Panc1 (cell line): ENCODE data around the gene SLC8A1. TPM values are rescaled to one million over a fixed set of nuclear protein-coding genes. Genes with fewer than 3 reads are reported as not detected.

Source experiments
- ATAC-seq: fragments of 200-7000 bp; cut with Tn5 transposase; 2 replicates; pipeline ENCODE4 v1.9.1; 2020; ENCODE audit warnings: mild to moderate bottlenecking, moderate library complexity
- BruUV-seq: library from RNA; stranded (reverse); fragments of 400-500 nt; replicated peaks from 2 replicates; lab custom pipeline; 2021; lab: Mats Ljungman, UMichigan
- CTCF ChIA-PET: fragments of 300-600 bp; sonication (Branson Sonifier 250); formaldehyde crosslinking; loops from one replicate; lab custom pipeline; 2022; ENCODE audit warnings: antibody characterized with exemption; lab: Charles Lee
- POLR2A ChIA-PET: fragments of 300-600 bp; sonication (Branson Sonifier 250); formaldehyde crosslinking; loops from one replicate; lab custom pipeline; 2022; ENCODE audit warnings: antibody characterized with exemption; lab: Charles Lee
- DNase-seq: peaks from one replicate; pipeline ENCODE4 v3.0.0-alpha.2; 2010; ENCODE audit warnings: low read depth, low spot score
- H3K27ac ChIP-seq: 2 replicates; pipeline ENCODE4 v1.5.1; 2011; ENCODE audit warnings: mild to moderate bottlenecking, low read length, inconsistent platforms
- H3K27me3 ChIP-seq: fragments of 200-500 bp; sonication (Bioruptor generic); 2 replicates; pipeline ENCODE4 v1.6.0; 2014; ENCODE audit warnings: low read length, inconsistent platforms; ENCODE audit not compliant: control insufficient read depth, insufficient read depth
- H3K36me3 ChIP-seq: fragments of 200-500 bp; sonication (Bioruptor generic); 2 replicates; pipeline ENCODE4 v1.5.1; 2014; ENCODE audit warnings: inconsistent platforms, mild to moderate bottlenecking, low read length, moderate library complexity; ENCODE audit not compliant: control insufficient read depth, insufficient read depth
- H3K4me1 ChIP-seq: 2 replicates; pipeline ENCODE4 v1.5.1; 2011; ENCODE audit warnings: inconsistent platforms, mild to moderate bottlenecking, low read length, moderate library complexity; ENCODE audit not compliant: control insufficient read depth, insufficient read depth
- H3K4me3 ChIP-seq, 2 experiments: 2 replicates each; pipeline ENCODE4 v1.5.1; 2011 to 2012; ENCODE audit warnings: low read depth in 2 of 2, low read length in 2 of 2, mild to moderate bottlenecking in 2 of 2, inconsistent platforms in 1 of 2, moderate library complexity in 1 of 2
- H3K9me3 ChIP-seq: fragments of 200-500 bp; sonication (Bioruptor generic); 2 replicates; pipeline ENCODE4 v1.5.1; 2014; ENCODE audit warnings: low read depth, mild to moderate bottlenecking, inconsistent platforms, low read length, moderate library complexity; ENCODE audit not compliant: control insufficient read depth, insufficient read depth
- POLR2AphosphoS5 ChIP-seq: IDR thresholded peaks from 2 replicates; pipeline ENCODE4 v1.6.1; 2012; ENCODE audit warnings: mild to moderate bottlenecking, low read depth, low read length, moderate library complexity
- SIN3A ChIP-seq: IDR thresholded peaks from 2 replicates; pipeline ENCODE4 v1.6.1; 2012; ENCODE audit warnings: low read depth, mild to moderate bottlenecking, low read length, moderate library complexity, borderline replicate concordance; ENCODE audit not compliant: insufficient read depth
- TCF7L2 ChIP-seq: IDR thresholded peaks from 2 replicates; pipeline ENCODE4 v1.6.1; 2011; ENCODE audit warnings: mild to moderate bottlenecking, low read depth, low read length, inconsistent platforms
- in situ Hi-C: cut with HindIII; loops from 2 replicates; pipeline ENCODE4 v1.10.0; 2016; ENCODE audit warnings: low sequenced_read_pairs, low pct_unique_long_range_greater_than_20kb
- intact Hi-C: fragments of 100-400 bp; cut with micrococcal nuclease; formaldehyde crosslinking; loops from one replicate; pipeline ENCODE4 v1.10.0; 2022; ENCODE audit not compliant: unreplicated experiment
- total RNA-seq: library from RNA; stranded (reverse); gene quantifications from one replicate; pipeline ENCODE4 v1.2.1, GENCODE V29; 2021; ENCODE audit not compliant: unreplicated experiment
- TF ChIP-seq, protein P1 (sequence below): fragments of 450-650 bp; IDR thresholded peaks from 2 replicates; pipeline ENCODE4 v1.5.1; 2017; ENCODE audit warnings: mild to moderate bottlenecking
- TF ChIP-seq, protein P2 (sequence below), 2 experiments: IDR thresholded peaks; 2 replicates each; pipeline ENCODE4 v1.6.1; 2011 to 2012; ENCODE audit warnings: low read depth in 2 of 2, control low read depth in 1 of 2, low read length in 1 of 2, mild to moderate bottlenecking in 1 of 2, moderate library complexity in 1 of 2; ENCODE audit not compliant: insufficient read depth in 1 of 2

SLC8A1 gene
- total RNA-seq, 1 experiment from 2014 or later, result 0.59 TPM

DNA sequence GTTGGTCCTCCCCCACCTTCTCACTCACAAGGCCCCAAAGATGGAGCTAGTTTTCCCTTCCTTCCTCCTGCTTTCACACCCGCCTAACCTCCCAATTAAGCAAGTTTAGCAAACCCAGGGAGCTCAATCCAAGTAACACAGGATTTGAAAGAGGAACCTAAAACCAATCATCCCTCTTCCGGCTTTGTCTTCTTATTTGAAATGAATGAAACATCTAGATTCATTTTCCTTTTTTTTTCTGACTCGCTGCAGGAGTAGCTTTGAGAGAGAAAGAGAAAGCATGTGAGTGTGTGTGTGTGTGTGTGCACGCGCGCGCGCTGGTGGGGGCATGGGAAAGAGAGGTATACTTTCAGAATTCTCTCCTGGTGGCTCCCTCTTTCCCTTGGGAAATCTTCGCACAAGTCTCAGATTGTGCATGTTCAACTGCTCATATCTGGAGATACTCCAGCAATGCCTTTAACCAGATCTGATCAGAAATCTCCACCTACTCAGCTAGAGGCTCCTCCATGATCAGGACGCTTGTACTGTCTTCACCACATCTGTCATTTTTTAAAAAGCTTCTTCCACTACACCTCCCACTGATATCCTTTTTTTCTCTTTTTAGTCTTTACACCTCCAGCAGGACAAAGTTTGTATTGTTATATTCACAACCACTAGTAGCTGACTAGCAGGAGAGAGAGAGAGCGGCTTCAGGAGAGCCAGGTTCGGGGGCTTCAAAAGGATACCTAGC lies 1.7 kb downstream of the SLC8A1 start:
- in situ Hi-C loops (no loop called here), intact Hi-C loops (no loop called here)
- no peak for DNase-seq
- peaks cover 12% of the 10 kb centered on the region for H3K27me3 ChIP-seq
- POLR2A ChIA-PET, result no interaction called here
- BruUV-seq, result no TSS peak
- peaks cover 4% of the 10 kb centered on the region; the same call in 1 of the 2 replicates for H3K4me1 ChIP-seq
- no peak overlapping the region for H3K27ac ChIP-seq
- peak overlapping the region; percentile 48 to 51 for H3K4me3 ChIP-seq
- H3K9me3 ChIP-seq, result no peaks in the 10 kb centered on the region
- CTCF ChIA-PET, result interaction anchor here (0.7 kb wide), 1 partner anchor 815 kb away, joined by 3 read pairs; no protein-coding TSS in a partner anchor
- H3K36me3 ChIP-seq, result no peaks in the 10 kb centered on the region
- no peak for ATAC-seq
- no peak for TF ChIP-seq POLR2AphosphoS5
- no peak for TF ChIP-seq SIN3A
- TF ChIP-seq, protein P1, sequence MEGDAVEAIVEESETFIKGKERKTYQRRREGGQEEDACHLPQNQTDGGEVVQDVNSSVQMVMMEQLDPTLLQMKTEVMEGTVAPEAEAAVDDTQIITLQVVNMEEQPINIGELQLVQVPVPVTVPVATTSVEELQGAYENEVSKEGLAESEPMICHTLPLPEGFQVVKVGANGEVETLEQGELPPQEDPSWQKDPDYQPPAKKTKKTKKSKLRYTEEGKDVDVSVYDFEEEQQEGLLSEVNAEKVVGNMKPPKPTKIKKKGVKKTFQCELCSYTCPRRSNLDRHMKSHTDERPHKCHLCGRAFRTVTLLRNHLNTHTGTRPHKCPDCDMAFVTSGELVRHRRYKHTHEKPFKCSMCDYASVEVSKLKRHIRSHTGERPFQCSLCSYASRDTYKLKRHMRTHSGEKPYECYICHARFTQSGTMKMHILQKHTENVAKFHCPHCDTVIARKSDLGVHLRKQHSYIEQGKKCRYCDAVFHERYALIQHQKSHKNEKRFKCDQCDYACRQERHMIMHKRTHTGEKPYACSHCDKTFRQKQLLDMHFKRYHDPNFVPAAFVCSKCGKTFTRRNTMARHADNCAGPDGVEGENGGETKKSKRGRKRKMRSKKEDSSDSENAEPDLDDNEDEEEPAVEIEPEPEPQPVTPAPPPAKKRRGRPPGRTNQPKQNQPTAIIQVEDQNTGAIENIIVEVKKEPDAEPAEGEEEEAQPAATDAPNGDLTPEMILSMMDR, result 0 out of 2 replicates have a peak, but pooled peaks have one; percentile 7

DNA sequence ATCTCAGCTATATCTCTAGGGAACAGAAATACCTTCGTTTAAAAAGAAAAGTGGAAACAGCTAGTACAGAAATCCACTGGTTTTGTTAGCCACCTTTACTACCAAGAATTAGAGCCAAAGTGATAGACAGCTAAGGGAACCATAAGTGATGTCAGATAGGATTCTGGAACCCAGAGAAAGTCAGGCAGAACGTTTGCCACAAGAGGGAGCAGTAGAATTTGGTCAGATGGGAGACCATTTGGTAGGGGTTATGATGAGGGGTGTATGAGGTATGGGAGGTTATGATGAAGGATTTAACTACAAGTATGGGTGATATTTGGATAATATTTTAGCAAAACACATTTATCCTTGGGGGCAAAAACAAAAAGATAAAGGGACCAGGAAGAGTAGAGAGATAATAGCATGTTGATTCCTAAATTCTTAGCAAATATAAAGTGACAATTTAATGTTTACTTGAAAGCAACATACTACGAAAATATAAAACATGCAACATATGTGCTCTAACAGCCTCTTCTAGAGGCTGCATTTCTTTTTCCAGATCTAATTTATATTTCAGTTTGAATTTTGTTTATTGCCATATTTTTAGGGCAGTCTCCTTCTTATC lies 3.3 kb downstream of the SLC8A1 start:
- Histone ChIP-seq H3K9me3 (no peaks in the 10 kb centered on the region), H3K27ac (no peak overlapping the region), H3K36me3 (no peaks in the 10 kb centered on the region), H3K27me3 (peaks cover 12% of the 10 kb centered on the region), H3K4me1 (peaks cover 4% of the 10 kb centered on the region; the same call in 1 of the 2 replicates), H3K4me3 (no peak overlapping the region)
- ATAC-seq (no peak), DNase-seq (no peak)
- BruUV-seq, result no TSS peak
- in situ Hi-C loops (no loop called here), intact Hi-C loops (no loop called here)
- ChIA-PET POLR2A (interaction anchor here (0.6 kb wide), 1 partner anchor 24 kb away, joined by 3 read pairs; no protein-coding TSS in a partner anchor), CTCF (interaction anchor here (0.7 kb wide), 1 partner anchor 8 kb away, joined by 3 read pairs; no protein-coding TSS in a partner anchor)
- TF ChIP-seq SIN3A (no peak), POLR2AphosphoS5 (no peak), TCF7L2 (no peak)
- TF ChIP-seq, protein P2, sequence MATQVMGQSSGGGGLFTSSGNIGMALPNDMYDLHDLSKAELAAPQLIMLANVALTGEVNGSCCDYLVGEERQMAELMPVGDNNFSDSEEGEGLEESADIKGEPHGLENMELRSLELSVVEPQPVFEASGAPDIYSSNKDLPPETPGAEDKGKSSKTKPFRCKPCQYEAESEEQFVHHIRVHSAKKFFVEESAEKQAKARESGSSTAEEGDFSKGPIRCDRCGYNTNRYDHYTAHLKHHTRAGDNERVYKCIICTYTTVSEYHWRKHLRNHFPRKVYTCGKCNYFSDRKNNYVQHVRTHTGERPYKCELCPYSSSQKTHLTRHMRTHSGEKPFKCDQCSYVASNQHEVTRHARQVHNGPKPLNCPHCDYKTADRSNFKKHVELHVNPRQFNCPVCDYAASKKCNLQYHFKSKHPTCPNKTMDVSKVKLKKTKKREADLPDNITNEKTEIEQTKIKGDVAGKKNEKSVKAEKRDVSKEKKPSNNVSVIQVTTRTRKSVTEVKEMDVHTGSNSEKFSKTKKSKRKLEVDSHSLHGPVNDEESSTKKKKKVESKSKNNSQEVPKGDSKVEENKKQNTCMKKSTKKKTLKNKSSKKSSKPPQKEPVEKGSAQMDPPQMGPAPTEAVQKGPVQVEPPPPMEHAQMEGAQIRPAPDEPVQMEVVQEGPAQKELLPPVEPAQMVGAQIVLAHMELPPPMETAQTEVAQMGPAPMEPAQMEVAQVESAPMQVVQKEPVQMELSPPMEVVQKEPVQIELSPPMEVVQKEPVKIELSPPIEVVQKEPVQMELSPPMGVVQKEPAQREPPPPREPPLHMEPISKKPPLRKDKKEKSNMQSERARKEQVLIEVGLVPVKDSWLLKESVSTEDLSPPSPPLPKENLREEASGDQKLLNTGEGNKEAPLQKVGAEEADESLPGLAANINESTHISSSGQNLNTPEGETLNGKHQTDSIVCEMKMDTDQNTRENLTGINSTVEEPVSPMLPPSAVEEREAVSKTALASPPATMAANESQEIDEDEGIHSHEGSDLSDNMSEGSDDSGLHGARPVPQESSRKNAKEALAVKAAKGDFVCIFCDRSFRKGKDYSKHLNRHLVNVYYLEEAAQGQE (IDR thresholded peaks at IDR 0.05; ENCODE audit: insufficient read depth in 1 of 2, low read depth in 2 of 2, low read length in 1 of 2), result no peak
- TF ChIP-seq, protein P1, result peak; percentile 65
